ENCODE results near the gene BAIAP2L1.

- TF ChIP-seq CTCF (IDR thresholded peaks at IDR 0.05), result no peak
- no peak for TF ChIP-seq EZH2 (IDR thresholded peaks at IDR 0.05)
- no peak for TF ChIP-seq EZH2phosphoT487 (IDR thresholded peaks at IDR 0.05)
Measured at GRCh38 chr7:98423043-98423442, 22.2 kb upstream of the BAIAP2L1 start.
